Fibroblast of skin of back (primary cell): ENCODE measurements around the gene FNDC3A.
"Not testable (repeated sequence)": the region's sequence is repeated elsewhere in the genome, so short reads cannot be mapped to it uniquely, and the experiment has no call there.

Experiments used
- DNase-seq: peaks from one replicate; pipeline ENCODE4 v3.0.0-alpha.2; 2013

The FNDC3A gene

DNA sequence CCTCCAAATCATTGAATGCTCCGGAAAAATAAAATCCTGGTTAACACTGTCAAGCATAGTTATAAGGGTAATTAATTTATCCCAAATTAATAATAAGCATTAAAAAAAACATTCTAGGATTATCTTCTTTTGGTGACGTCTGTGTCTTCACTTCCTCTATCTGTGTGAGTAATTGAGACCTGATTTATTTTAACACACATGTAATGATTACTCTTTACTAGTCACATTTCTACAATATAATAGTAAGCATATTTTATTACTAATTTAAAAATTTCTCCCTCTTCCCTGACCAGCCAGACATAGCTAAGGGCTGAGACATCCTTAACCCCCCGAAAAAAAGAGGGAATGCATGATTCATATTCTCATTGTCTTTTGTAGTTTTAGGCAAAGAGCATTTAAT is 2.3 kb downstream of the FNDC3A start:
- DNase-seq: peak; percentile 70

DNA sequence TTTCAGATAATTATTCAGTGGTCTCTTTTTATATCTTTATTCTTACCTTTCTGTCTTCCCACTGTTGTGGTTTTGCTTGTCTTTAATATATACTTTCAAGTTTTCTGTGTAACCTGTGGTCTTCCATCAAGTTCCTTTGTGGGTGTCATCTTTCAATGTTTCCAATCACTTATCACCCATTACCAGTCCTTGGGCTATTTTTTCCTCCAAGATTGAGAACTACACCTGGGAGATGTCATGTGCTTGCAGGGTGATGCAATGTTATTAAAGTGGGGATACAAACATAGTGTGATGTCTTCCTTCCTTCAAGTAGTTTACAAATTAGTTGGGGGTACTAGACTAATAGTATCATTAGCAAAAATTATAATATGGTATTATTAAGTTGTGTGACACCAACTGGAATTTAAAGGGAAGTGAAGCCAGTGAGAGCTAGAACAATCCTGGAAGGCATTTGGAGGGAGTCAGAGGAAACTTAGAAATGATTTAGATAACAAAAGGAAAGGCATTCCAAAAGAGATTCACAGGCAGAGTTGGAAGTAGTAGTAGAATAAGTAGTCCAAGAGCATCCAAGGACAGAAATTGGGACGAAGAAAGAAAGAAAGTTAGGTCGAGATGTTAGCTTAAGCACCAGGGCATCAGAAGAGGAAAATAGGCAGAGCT is 3.4 kb downstream of the FNDC3A start:
- no peak for DNase-seq

DNA sequence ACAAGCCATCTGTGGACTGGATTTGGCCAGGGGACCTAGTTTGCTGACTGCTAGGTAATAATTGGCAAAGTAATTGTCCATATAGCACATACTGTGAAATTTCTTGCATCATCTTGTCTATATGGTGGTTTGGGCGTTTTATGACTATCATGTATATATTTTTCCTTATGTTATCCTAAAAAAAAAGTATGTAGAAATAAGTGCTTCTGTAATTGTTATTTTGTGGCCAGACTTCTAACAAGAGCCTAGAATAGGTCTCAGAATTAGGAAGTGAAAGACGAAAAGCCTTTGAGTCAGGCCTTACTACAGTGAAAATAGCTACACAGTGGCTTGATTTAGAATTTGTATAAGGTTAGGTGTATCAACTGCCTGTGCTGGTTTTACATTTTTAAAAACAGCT is 4.2 kb downstream of the FNDC3A start:
- DNase-seq: no peak

DNA sequence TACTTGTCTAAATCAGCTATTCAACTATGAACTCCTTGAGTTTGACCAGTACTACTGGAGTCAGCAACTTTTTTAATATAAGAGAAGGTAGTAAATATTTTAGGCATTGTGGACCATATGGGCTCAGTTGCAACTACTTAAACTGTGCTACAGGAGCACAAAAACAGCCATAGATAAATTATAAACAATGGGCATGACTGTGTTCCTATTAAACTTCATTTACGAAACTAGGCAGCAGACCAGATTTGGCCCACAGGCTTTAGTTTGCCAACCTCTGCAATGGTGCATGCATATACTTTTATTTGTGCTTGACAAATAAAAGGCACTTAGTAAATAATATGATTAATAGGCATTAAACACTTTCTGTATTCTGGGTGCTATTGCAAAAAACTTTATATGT is 7.6 kb downstream of the FNDC3A start:
- no peak for DNase-seq

DNA sequence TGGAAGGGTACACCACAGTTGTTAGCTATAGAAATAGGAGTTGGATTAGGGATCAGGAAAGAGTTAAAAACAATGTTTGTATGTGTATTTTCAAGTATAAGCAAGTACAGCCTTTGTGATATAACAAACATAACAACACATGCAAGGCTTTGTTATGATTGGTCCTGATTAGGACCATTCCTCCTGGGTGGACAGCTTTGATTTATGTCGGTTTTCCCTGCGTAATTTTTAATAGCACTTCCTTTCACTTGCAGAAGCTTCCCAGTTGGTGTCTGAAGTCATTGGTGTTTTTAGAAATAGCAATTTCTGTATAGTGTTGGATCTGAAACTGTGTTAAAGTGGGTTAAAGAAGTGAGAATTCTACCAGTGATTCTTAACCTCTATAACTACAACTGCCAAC is 10.0 kb downstream of the FNDC3A start:
- no peak for DNase-seq

DNA sequence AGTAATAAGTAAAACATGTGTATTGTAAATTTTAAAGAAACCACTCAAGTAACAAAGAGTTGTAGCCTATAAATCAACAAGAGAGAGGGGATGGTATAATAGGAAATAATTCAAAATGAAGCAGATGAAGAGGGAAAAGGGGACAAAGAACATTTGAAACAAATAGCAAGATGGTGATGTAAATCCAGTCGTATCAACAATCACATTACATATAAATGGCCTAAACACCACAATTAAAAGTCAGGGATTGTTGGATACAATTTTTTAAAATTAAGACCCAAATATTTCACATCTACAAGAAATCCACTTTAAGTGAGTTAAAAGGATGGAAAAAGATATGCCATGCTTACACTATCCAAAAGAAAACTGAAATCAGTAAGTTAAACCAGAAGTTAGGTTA is 15.2 kb downstream of the FNDC3A start:
- no peak for DNase-seq

DNA sequence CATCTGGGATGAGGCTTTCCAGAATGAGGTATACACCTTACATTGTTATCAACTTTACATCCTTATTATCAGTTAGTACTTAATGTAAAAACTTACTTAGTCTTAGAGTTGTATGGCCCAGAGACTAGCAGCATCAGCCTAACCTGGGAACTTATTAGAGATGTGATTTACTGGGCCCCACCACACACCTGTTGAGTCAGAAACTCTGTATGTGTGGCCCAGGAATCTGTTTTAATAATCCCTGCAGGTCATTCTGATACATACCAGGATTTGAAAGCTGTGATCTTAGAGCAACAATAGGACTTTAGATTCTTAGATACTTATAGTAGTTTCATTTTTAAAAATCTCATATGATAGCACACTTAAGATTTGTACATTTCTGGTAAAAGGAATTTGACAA is 17.4 kb downstream of the FNDC3A start:
- no peak for DNase-seq

DNA sequence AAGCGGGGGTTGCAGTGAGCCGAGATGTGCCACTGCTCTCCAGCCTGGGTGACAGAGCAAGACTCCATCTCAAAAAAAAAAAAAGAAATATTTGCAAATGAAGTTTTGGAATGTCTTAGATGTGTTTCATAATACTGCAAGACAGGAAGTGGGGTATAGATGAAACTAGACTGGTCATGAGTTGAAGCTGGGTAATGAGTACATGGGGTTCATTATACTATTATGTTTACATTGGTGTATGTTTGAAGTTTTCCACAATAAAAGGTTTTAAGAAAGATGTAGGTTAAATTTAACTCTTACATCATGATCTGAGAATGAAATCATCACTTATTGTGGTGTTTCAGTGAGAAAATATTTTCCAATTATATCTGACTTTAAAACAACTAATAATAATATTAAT is 19.0 kb downstream of the FNDC3A start:
- DNase-seq: peak; percentile 67

DNA sequence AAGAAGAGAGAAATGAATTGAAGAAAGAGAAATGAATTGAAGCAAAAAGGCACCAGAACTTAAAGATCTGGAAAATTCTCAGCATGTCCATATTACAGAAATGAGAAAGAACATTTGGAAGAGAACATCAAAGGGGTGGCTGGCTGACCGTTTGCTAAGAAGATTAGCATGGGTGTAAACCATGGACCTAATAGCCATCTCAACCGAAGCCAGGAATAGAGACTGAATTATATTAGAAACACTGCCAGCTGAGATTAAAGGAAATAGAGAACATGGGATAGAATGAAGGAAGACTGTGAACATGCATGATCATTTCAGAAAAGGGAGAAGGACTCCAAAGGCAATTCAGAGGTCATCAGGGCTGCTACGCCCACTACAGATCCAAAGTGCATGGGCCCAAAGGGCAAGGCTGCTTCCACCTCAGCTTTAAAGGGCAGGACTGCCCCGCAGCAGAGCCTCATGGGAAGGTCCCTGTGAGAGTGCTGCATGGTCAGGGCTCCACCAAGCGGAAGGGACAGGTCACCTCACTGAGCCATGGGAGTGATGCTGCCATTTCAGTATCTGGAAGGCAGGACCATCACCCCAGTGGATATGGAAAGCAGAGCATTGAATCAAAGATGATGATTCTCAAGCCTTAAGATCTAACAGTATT is 23.1 kb downstream of the FNDC3A start:
- DNase-seq: no peak

DNA sequence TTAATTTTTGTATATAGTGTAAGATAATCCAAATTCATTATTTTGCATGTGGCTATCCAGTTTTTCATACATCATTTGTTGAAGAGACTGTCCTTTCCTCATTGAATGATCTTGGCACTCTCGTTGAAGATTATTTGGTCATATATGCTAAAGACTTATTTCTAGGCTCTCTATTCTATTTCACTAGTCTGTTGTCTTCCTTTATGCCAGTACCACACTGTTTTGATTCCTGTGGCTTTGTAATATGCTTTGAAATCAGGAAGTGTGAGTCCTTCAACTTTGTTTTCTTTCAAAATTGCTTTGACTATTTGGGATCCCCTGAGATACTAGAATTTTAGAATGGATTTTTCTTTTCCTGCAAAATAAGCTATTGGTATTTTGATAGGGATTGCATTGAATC is 24.5 kb downstream of the FNDC3A start:
- DNase-seq: no peak

DNA sequence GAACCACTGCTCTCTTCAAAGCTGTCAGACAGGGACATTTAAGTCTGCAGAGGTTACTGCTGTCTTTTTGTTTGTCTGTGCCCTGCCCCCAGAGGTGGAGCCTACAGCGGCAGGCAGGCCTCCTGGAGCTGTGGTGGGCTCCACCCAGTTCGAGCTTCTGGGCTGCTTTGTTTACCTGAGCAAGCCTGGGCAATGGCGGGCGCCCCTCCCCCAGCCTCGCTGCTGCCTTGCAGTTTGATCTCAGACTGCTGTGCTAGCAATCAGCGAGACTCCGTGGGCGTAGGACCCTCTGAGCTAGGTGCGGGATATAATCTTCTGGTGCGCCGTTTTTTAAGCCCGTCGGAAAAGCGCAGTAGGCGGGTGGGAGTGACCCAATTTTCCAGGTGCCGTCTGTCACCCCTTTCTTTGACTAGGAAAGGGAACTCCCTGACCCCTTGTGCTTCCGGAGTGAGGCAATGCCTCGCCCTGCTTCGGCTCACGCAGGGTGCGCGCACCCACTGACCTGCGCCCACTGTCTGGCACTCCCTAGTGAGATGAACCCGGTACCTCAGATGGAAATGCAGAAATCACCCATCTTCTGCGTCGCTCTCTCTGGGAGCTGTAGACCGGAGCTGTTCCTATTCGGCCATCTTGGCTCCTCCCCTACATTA is 43.4 kb downstream of the FNDC3A start:
- not testable (repeated sequence) for DNase-seq

DNA sequence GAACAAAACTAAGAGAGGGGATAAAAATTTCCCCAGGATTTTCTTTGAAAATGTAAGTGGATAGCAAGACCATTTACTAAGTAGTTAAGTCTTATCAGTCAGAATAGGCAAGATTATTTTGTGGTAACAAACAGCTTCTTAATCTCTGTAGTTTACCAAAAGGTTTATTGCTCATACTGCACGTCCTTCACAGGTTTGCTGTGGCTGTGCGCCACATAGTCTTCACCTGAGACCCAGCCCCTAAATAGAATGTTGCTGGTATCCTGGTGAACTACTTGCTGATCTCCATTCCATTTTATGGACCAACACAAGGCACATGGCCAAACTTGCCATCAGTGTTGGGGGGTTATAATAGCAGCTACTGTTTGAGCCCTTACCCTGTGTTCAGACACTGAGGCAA is 44.6 kb downstream of the FNDC3A start:
- no peak for DNase-seq

DNA sequence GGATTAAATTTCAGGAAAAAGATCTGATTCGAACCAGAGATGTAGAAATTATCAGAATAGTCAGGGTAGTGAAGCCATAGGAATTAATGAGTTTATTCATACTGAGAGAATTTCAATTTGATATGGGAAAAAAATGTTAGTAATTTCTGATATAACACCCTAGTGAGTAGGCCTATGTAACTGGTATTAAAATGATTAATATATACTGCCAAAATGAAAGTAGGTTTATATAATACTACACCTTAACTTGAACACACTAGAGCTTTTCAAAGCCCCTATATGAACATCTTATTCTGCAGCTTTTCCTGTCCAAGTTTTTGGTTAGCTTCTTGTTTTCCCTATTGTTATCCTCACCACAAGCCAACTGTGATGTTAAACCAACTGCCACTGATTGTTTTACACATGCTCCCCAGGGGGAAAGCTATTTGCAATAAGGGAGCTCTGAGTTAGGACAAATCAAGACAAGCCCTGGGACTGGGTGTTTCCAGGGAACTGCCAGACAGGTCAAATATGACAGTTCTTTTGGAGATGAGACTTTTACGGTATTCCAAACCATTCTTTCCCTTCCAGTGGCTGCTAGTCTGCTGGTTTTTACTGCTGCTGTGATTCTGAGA is 45.3 kb downstream of the FNDC3A start:
- peak; percentile 45 for DNase-seq

DNA sequence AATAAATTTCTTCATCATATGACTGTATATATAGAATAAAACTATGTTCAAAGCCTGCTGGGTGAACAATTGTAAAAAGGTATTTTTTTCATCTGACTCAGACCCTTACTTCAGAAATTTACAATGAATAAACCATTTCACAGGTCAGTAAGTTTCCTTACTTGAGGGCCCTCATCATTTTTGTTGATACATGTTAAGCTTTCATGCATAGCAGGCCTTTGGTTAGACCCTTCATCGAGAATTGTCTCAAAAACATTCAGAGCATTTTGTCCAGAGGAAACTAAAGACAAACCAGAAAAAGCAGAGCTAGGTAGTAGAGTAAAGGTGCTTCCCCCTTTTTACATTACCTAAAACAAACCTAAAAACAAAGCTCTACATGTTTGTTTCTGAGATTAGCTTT is 46.2 kb downstream of the FNDC3A start:
- DNase-seq: no peak

DNA sequence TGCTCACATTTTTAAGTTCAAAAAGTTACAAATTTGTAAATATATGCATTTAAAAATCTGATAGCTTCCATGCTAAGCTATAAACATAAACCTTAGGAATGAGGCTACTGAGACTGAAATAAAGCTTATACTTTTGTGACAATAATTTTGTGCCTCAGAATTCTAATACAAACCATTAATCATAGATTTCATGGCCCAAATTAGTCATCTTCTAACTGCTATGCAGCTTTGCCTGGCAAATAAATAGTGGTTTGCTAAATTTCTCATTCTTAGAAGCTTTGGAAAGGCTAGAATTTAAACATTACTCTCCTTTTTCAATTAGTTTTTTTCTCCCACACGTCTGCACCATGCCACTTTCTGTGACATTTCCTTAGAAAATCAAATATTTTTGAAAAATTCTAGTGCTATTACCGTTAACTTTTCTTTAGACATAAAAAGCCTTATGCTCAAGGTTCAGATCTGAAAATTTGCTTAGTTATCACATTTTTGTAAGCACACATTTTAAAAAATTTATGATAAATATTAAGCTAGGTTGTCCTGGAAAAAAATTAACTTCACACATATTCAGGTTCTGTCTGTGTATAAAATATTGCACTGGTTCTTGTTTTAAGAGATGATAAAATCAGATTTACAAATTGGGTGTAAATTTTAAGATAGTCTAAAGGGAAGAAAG is 46.9 kb downstream of the FNDC3A start:
- DNase-seq: peak; percentile 67

DNA sequence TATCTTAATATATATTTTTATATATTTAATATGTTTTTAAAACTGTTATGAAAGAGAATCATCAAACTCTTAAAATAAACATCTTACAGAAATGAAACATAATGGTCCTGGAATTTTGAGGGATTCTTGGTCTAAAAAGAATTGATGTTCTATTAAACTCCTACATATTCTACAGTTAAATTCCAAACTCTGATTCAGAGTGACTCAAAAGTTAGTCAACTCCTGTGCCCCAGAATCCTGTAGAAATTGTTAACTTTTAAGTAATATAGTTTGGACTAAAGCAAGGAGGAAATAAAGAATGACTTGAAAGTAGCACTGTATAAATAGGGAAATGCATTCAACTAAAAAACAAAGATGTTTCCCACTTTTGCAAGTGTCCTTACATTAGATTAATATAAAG is 47.7 kb downstream of the FNDC3A start:
- DNase-seq: peak; percentile 92

DNA sequence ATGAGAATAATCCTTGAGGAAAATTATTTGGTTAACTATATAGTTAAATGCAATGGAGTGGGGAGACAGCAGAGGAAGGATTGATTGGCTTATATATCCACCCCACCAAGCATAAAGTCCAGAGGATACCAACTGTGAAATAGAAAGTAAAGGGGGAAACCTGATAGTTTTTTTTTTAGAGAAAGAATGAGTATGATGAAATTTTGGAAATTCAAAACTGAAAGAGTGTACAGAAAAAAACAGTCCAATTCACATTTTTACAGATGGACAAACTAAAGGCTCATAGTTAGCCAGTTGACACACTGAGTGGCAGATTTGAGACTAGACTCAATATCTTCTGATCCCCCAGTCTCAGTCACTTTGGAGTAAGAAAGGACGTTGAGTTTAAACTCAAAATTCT is 51.1 kb downstream of the FNDC3A start:
- DNase-seq: no peak

DNA sequence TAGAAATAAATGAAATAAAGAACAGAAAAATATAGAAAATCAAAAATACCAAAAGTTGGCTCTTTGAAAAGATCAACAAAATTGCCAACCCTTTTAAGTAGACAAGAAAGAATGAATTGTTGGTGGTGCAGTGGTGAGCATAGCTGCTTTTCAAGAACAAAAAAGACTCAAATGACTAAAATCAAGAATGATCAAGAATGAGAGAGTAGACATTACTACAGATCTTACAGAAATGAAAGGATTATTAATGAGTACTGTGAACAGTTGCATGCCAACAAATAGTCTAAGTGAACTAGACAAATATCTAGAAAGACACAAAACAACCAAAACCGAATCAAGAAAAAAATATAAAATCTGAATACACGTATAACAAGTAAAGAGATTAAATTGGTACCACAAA is 53.9 kb downstream of the FNDC3A start:
- DNase-seq: no peak

DNA sequence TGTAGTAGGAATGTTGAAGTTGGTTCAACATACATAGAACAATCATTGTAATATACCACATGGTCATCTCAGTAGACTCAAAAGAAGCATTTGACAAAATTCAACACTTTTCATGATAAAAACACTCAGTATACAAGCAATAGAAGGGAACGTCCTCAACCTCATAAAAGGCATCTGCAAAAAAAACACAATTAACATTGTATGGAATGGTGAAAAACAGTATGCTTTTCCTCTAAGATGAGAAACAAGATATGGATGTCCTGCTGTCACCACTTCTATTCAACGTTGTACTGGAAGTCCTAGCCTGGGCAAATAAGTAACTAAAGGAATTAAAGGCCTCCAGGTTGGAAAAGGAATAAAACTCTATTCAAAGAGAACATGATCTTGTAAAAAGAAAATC is 54.5 kb downstream of the FNDC3A start:
- DNase-seq: no peak

DNA sequence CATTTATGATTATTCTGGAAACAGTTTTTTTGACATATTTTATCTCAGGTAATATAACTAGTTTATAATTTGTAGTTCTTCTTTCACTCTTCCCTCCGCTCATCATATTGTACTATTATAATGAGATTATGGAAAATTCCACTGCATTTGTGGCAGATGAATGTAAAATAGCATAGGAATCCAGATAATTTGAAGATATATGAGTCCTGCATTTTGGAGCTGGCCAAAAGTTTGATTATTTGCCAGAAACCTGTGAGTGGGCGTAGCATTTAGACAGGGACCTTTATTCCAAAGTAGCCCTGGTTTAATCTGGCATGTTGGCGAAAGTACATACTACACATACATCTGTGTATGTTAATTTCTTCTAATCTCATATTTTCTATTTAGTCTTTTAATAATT is 65.2 kb downstream of the FNDC3A start:
- DNase-seq: no peak

DNA sequence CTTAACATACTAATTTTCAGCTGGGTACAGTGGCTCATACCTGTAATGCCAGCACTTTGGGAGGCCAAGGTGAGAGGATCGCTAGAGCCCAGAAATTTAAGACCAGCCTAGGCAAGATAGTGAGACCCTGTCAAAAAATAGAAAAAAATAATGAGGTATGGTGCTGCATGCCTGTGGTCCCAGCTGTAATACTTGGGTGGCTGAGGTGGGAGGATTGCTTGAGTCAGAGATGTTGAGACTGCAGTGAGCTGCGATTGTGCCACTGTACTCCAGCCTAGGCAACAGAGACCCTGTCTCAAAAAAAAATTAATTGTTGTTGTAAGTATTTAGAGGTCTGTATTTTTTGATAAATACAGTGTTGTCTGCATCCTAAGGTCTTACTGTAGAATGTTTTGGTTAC is 66.8 kb downstream of the FNDC3A start:
- DNase-seq: no peak

DNA sequence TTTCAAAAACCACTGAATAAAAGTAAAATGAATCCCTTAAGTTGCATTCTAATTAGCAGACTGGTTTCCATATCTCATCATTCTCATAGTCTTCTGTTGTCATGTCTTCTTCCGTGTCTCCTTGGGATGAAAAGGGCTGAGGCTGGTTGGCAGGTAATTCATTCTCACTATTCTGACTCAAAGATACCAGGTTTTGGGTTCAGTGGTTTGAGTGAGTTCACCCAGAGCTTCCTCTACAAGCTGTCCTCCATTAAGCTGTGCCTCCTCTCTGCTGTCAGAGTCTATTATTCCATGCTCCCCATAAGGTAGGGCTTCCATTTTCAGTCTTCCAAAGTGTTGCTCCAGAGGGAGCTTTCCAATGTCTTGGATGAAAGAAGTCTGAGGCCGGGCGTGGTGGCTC is 68.3 kb downstream of the FNDC3A start:
- no peak for DNase-seq

DNA sequence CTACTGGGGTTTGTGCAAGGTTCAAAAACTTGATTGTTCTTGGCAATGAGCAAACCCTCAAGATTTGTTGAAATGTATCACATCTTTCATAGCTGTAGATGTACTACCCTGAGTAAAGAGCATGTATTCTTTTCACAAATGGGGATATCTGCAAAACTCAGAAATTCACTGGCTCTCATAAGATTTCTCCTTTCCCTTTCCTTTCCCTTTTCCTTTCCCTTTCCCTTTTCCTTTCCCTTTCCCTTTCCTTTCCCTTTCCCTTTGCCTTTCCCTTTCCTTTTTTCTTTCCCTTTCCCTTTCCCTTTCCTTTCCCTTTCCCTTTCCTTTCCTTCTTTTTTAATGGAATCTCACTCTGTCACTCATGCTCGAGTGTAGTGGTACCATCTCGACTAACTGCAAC is 69.1 kb downstream of the FNDC3A start:
- DNase-seq: no peak
